ENCODE data around the gene TUB. TPM values are rescaled to one million over a fixed set of nuclear protein-coding genes. Genes with fewer than 3 reads are reported as not detected.

Gene TUB
- total RNA-seq, 2 experiments from 2014 or later = 0.36 to 0.58 TPM

- H3K36me3 Mint-ChIP-seq = no peaks in the 10 kb centered on the region
- intact Hi-C loops (cut with micrococcal nuclease) = no loop called here
- no peaks in the 10 kb centered on the region for H3K4me1 Mint-ChIP-seq (ENCODE audit: low read depth)
- ChIA-PET CTCF (interaction anchor here (3.3 kb wide), 1 partner anchor 8 kb away, joined by 24 read pairs; no protein-coding TSS in a partner anchor), POLR2A (no interaction called here)
- no peaks in the 10 kb centered on the region for H3K27me3 Mint-ChIP-seq
- DNase-seq = no peak
- no peaks in the 10 kb centered on the region for H3K9me3 Mint-ChIP-seq
- H3K4me3 Mint-ChIP-seq = no peak overlapping the region
- no peak overlapping the region for H3K27ac Mint-ChIP-seq
Observed at GRCh38 chr11:8106679-8107078, 25.7 kb downstream of the TUB start.

- no peaks in the 10 kb centered on the region for H3K36me3 Mint-ChIP-seq
- H3K9me3 Mint-ChIP-seq = no peaks in the 10 kb centered on the region
- POLR2A ChIA-PET = no interaction called here
- CTCF ChIA-PET = interaction anchor here (0.9 to 3.3 kb wide), 2 partner anchors 9 to 75 kb away, joined by 3 to 24 read pairs; no protein-coding TSS in a partner anchor
- H3K4me1 Mint-ChIP-seq (ENCODE audit: low read depth) = no peaks in the 10 kb centered on the region
- no peak for DNase-seq
- H3K27me3 Mint-ChIP-seq = no peaks in the 10 kb centered on the region
- H3K27ac Mint-ChIP-seq = no peak overlapping the region
- intact Hi-C loops (cut with micrococcal nuclease) = no loop called here
- no peak overlapping the region for H3K4me3 Mint-ChIP-seq
Observed at GRCh38 chr11:8107642-8108041, 26.6 kb downstream of the TUB start.

- intact Hi-C loops (cut with micrococcal nuclease) = no loop called here
- no peak overlapping the region for H3K27ac Mint-ChIP-seq
- H3K4me1 Mint-ChIP-seq (ENCODE audit: low read depth) = no peaks in the 10 kb centered on the region
- no peaks in the 10 kb centered on the region for H3K36me3 Mint-ChIP-seq
- DNase-seq = no peak
- no peaks in the 10 kb centered on the region for H3K27me3 Mint-ChIP-seq
- ChIA-PET POLR2A (no interaction called here), CTCF (interaction anchor here (0.6 to 3.3 kb wide), 2 partner anchors 10 to 841 kb away, joined by 3 to 24 read pairs; no protein-coding TSS in a partner anchor)
- no peak overlapping the region for H3K4me3 Mint-ChIP-seq
- no peaks in the 10 kb centered on the region for H3K9me3 Mint-ChIP-seq
Observed at GRCh38 chr11:8108421-8108820, 27.4 kb downstream of the TUB start.

GRCh38 chr11:8109675-8110074 is 28.7 kb downstream of the TUB start:
- POLR2A ChIA-PET = no interaction called here
- Mint-ChIP-seq H3K4me3 (no peak overlapping the region), H3K36me3 (peaks cover 5% of the 10 kb centered on the region), H3K9me3 (peaks cover 8% of the 10 kb centered on the region), H3K27ac (no peak overlapping the region), H3K27me3 (no peaks in the 10 kb centered on the region), H3K4me1 (ENCODE audit: low read depth) (no peaks in the 10 kb centered on the region)
- CTCF ChIA-PET = interaction anchor here (1.2 to 3.3 kb wide), 3 partner anchors 11 to 217 kb away, joined by 3 to 24 read pairs (median 6); no protein-coding TSS in a partner anchor
- intact Hi-C loops (cut with micrococcal nuclease) = no loop called here
- DNase-seq = no peak

- peaks cover 13% of the 10 kb centered on the region for H3K9me3 Mint-ChIP-seq
- no peak overlapping the region for H3K4me3 Mint-ChIP-seq
- no peak for DNase-seq
- peaks cover 9% of the 10 kb centered on the region for H3K36me3 Mint-ChIP-seq
- H3K27ac Mint-ChIP-seq = no peak overlapping the region
- intact Hi-C loops (cut with micrococcal nuclease) = no loop called here
- no peaks in the 10 kb centered on the region for H3K27me3 Mint-ChIP-seq
- ChIA-PET CTCF (interaction anchor here (1.2 to 3.4 kb wide), 3 partner anchors 11 to 218 kb away, joined by 3 to 18 read pairs (median 6); no protein-coding TSS in a partner anchor), POLR2A (no interaction called here)
- no peaks in the 10 kb centered on the region for H3K4me1 Mint-ChIP-seq (ENCODE audit: low read depth)
Observed at GRCh38 chr11:8110396-8110795, 29.4 kb downstream of the TUB start.

GRCh38 chr11:8111636-8112035 is 30.6 kb downstream of the TUB start:
- ChIA-PET POLR2A (no interaction called here), CTCF (interaction anchor here (3.4 kb wide), 1 partner anchor 12 kb away, joined by 18 read pairs; no protein-coding TSS in a partner anchor)
- H3K9me3 Mint-ChIP-seq = peaks cover 21% of the 10 kb centered on the region
- H3K36me3 Mint-ChIP-seq = peaks cover 14% of the 10 kb centered on the region
- H3K27ac Mint-ChIP-seq = no peak overlapping the region
- H3K4me1 Mint-ChIP-seq (ENCODE audit: low read depth) = no peaks in the 10 kb centered on the region
- no peaks in the 10 kb centered on the region for H3K27me3 Mint-ChIP-seq
- DNase-seq = no peak
- H3K4me3 Mint-ChIP-seq = no peak overlapping the region
- intact Hi-C loops (cut with micrococcal nuclease) = no loop called here

- H3K36me3 Mint-ChIP-seq = peaks cover 16% of the 10 kb centered on the region
Observed at GRCh38 chr11:8122173-8122764, 41.3 kb downstream of the TUB start.

DNA sequence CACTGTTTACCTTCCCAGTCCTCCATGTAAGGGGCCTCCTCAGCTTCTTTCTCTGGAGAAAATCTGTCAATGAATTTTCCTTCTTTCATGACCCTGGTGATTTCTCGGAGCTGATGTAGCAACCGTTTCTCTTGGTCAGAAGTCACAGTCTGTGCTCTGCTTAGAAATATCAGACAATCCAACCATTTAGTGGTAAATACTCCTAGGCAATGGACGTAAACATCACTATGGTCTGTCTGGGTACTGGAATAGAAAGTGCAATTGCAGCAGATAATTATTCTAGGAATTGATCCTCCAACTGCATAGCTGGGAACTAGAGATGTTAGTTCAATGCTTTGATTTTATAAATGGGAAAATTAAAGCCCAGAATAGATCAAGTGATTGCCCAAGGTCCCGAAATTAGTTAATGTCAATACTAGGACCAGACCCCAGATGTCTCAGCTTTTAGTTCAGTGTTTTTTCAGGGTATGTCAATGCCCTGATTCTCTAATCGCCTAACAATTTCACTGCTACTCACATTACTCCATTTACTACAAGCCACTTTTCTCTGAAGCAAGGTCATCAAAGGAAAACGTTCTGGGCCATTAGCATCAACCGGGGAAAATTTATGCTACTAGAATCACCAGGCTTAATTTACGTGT is 45.8 kb downstream of the TUB start:
- H3K27me3 Mint-ChIP-seq = no peaks in the 10 kb centered on the region
- intact Hi-C loops (cut with micrococcal nuclease) = no loop called here
- no peak overlapping the region for H3K27ac Mint-ChIP-seq
- CTCF ChIA-PET = interaction anchor here (1.6 kb wide), 1 partner anchor 28 kb away, joined by 6 read pairs; no protein-coding TSS in a partner anchor
- POLR2A ChIA-PET = no interaction called here
- H3K36me3 Mint-ChIP-seq = peaks cover 4% of the 10 kb centered on the region
- no peak for DNase-seq
- peaks cover 3% of the 10 kb centered on the region for H3K4me1 Mint-ChIP-seq (ENCODE audit: low read depth)
- no peak overlapping the region for H3K4me3 Mint-ChIP-seq
- H3K9me3 Mint-ChIP-seq = no peaks in the 10 kb centered on the region

More at GRCh38 chr11:8122173-8122764, 41.3 kb downstream of the TUB start:
- POLR2A ChIA-PET = no interaction called here
- CTCF ChIA-PET = no interaction called here
- intact Hi-C loops (cut with micrococcal nuclease) = no loop called here
- H3K27ac Mint-ChIP-seq = no peak overlapping the region
- H3K9me3 Mint-ChIP-seq = peaks cover 13% of the 10 kb centered on the region
- no peak for DNase-seq
- no peak overlapping the region for H3K4me3 Mint-ChIP-seq
- H3K4me1 Mint-ChIP-seq (ENCODE audit: low read depth) = peaks cover 3% of the 10 kb centered on the region
- no peaks in the 10 kb centered on the region for H3K27me3 Mint-ChIP-seq

- Mint-ChIP-seq H3K27me3 (no peaks in the 10 kb centered on the region), H3K27ac (no peak overlapping the region), H3K4me1 (ENCODE audit: low read depth) (peaks cover 3% of the 10 kb centered on the region), H3K9me3 (no peaks in the 10 kb centered on the region), H3K4me3 (no peak overlapping the region), H3K36me3 (peaks cover 4% of the 10 kb centered on the region)
- CTCF ChIA-PET = interaction anchor here (1.6 kb wide), 1 partner anchor 28 kb away, joined by 6 read pairs; no protein-coding TSS in a partner anchor
- POLR2A ChIA-PET = interaction anchor here (1.1 kb wide), 1 partner anchor 682 kb away, joined by 7 read pairs; no protein-coding TSS in a partner anchor
- intact Hi-C loops (cut with micrococcal nuclease) = no loop called here
- no peak for DNase-seq
Observed at GRCh38 chr11:8127447-8127846, 46.4 kb downstream of the TUB start.

GRCh38 chr11:8138526-8138925 is 57.5 kb downstream of the TUB start:
- DNase-seq = no peak
- H3K4me1 Mint-ChIP-seq (ENCODE audit: low read depth) = no peaks in the 10 kb centered on the region
- CTCF ChIA-PET = no interaction called here
- peaks cover 27% of the 10 kb centered on the region for H3K36me3 Mint-ChIP-seq
- no peak overlapping the region for H3K27ac Mint-ChIP-seq
- intact Hi-C loops (cut with micrococcal nuclease) = no loop called here
- no peaks in the 10 kb centered on the region for H3K27me3 Mint-ChIP-seq
- POLR2A ChIA-PET = no interaction called here
- peaks cover 2% of the 10 kb centered on the region for H3K9me3 Mint-ChIP-seq
- no peak overlapping the region for H3K4me3 Mint-ChIP-seq

- ChIA-PET POLR2A (no interaction called here), CTCF (no interaction called here)
- Mint-ChIP-seq H3K27ac (no peak overlapping the region), H3K4me1 (ENCODE audit: low read depth) (no peaks in the 10 kb centered on the region), H3K9me3 (no peaks in the 10 kb centered on the region), H3K4me3 (no peak overlapping the region), H3K36me3 (peaks cover 5% of the 10 kb centered on the region), H3K27me3 (no peaks in the 10 kb centered on the region)
- intact Hi-C loops (cut with micrococcal nuclease) = no loop called here
- DNase-seq = no peak
Observed at GRCh38 chr11:8149726-8150125, 68.7 kb downstream of the TUB start.
